PC-9 (cell line): ENCODE results near the gene ITGB8. TPM values are rescaled to one million over a fixed set of nuclear protein-coding genes. Genes with fewer than 3 reads are reported as not detected.

Experiments
- BruUV-seq: library from RNA; stranded (reverse); fragments of 400-500 nt; replicated peaks from 2 replicates; lab custom pipeline; 2021; lab: Mats Ljungman, UMichigan
- CTCF ChIA-PET: fragments of 300-600 bp; sonication (Branson Sonifier 250); formaldehyde crosslinking; loops from one replicate; lab custom pipeline; 2022; ENCODE audit warnings: antibody characterized with exemption; lab: Charles Lee
- POLR2A ChIA-PET: fragments of 300-600 bp; sonication (Branson Sonifier 250); formaldehyde crosslinking; loops from one replicate; lab custom pipeline; 2022; ENCODE audit warnings: antibody characterized with exemption; ENCODE audit not compliant: unreplicated experiment; lab: Charles Lee
- DNase-seq, 2 experiments: peaks; one replicate each; pipeline versions ENCODE4 v3.0.0 to v3.0.0-alpha.2; 2015 to 2022; ENCODE audit warnings: mixed read lengths in 1 of 2
- H2AFZ ChIP-seq: fragments of 200-600 bp; sonication (generic); 2 replicates; pipeline ENCODE4 v1.8.1; 2017; ENCODE audit warnings: antibody characterized with exemption
- H3F3A ChIP-seq: fragments of 200-600 bp; sonication (generic); 2 replicates; pipeline ENCODE4 v1.8.1; 2017; ENCODE audit warnings: antibody characterized with exemption, mild to moderate bottlenecking, low read depth; ENCODE audit not compliant: insufficient read depth
- H3K27ac ChIP-seq: fragments of 200-600 bp; sonication (generic); 2 replicates; pipeline ENCODE4 v1.6.1; 2016; ENCODE audit warnings: mixed run types
- H3K27me3 ChIP-seq: fragments of 200-600 bp; sonication (generic); 2 replicates; pipeline ENCODE4 v1.6.1; 2016; ENCODE audit warnings: low read depth, mixed run types; ENCODE audit not compliant: insufficient read depth
- H3K36me3 ChIP-seq: fragments of 200-600 bp; sonication (generic); 2 replicates; pipeline ENCODE4 v1.6.1; 2016; ENCODE audit warnings: low read depth, mixed run types
- H3K4me1 ChIP-seq: fragments of 200-600 bp; sonication (generic); replicated peaks from 2 replicates; pipeline ENCODE4 v1.6.1; 2016; ENCODE audit warnings: mixed run types; ENCODE audit not compliant: insufficient read depth
- H3K4me2 ChIP-seq: fragments of 200-600 bp; sonication (generic); 2 replicates; pipeline ENCODE4 v1.6.1; 2017; ENCODE audit warnings: mixed run types
- H3K4me3 ChIP-seq: fragments of 200-600 bp; sonication (generic); 2 replicates; pipeline ENCODE4 v1.6.1; 2016; ENCODE audit warnings: mixed run types
- H3K79me2 ChIP-seq: fragments of 200-600 bp; sonication (generic); 2 replicates; pipeline ENCODE4 v1.6.1; 2017; ENCODE audit warnings: low read depth, mixed run types
- H3K9me2 ChIP-seq: fragments of 200-600 bp; sonication (generic); 2 replicates; pipeline ENCODE4 v1.8.1; 2017; ENCODE audit warnings: mild to moderate bottlenecking; ENCODE audit not compliant: insufficient read depth
- H3K9me3 ChIP-seq: fragments of 200-600 bp; sonication (generic); 2 replicates; pipeline ENCODE4 v1.8.1; 2016; ENCODE audit warnings: low read depth; ENCODE audit not compliant: insufficient read depth
- H4K20me1 ChIP-seq: fragments of 200-600 bp; sonication (generic); 2 replicates; pipeline ENCODE4 v1.8.1; 2017; ENCODE audit not compliant: insufficient read depth
- EZH2 ChIP-seq: fragments of 200-600 bp; sonication (generic); IDR thresholded peaks from 2 replicates; pipeline ENCODE4 v1.8.0; 2017; ENCODE audit warnings: antibody characterized with exemption, low read depth
- intact Hi-C: fragments of 100-400 bp; cut with micrococcal nuclease; formaldehyde crosslinking; loops from one replicate; pipeline ENCODE4 v1.10.0; 2022; ENCODE audit not compliant: unreplicated experiment
- total RNA-seq: library from RNA; stranded (reverse); gene quantifications from 2 replicates; pipeline ENCODE4 v1.2.3, GENCODE V29; 2021
- TF ChIP-seq, protein P1 (sequence below): fragments of 200-600 bp; sonication (generic); conservative IDR thresholded peaks from 2 replicates; pipeline ENCODE4 v1.6.1; 2017; ENCODE audit warnings: mixed run types, antibody characterized with exemption, mild to moderate bottlenecking, moderate library complexity

ITGB8 gene
- total RNA-seq, 1 experiment from 2014 or later, result 20.1 TPM

DNA sequence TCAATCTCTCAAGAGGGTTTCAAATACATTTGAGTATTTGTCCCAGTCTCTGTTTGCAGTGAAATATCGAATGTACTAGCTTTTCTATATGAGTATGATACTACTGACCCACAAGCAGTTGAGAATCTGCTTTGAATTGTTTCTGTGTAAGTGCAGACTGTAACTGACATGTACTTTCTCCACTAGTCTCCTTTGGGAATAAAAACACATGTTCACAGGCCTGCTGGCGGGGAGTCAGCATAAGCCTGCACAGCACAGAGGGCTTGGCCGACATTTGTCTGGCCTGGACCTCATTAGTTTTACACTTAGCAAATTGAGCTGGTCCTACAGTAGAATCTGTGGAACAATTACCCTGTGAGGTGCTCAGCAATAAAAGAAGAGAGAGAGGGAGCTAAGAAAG lies 72.6 kb downstream of the ITGB8 start:
- Histone ChIP-seq H3K27ac (no peak overlapping the region), H3K4me1 (peaks cover 19% of the 10 kb centered on the region), H3K9me2 (no peaks in the 10 kb centered on the region), H3K27me3 (no peaks in the 10 kb centered on the region), H3K4me2 (no peak overlapping the region), H3K79me2 (no peaks in the 10 kb centered on the region), H3K4me3 (no peak overlapping the region), H3F3A (peaks cover 19% of the 10 kb centered on the region), H2AFZ (no peak overlapping the region), H3K36me3 (no peaks in the 10 kb centered on the region), H4K20me1 (no peaks in the 10 kb centered on the region), H3K9me3 (no peaks in the 10 kb centered on the region)
- intact Hi-C loops, result no loop called here
- ChIA-PET POLR2A (no interaction called here), CTCF (interaction anchor here (0.7 kb wide), 1 partner anchor 234 kb away, joined by 3 read pairs; no protein-coding TSS in a partner anchor)
- TF ChIP-seq, protein P1, sequence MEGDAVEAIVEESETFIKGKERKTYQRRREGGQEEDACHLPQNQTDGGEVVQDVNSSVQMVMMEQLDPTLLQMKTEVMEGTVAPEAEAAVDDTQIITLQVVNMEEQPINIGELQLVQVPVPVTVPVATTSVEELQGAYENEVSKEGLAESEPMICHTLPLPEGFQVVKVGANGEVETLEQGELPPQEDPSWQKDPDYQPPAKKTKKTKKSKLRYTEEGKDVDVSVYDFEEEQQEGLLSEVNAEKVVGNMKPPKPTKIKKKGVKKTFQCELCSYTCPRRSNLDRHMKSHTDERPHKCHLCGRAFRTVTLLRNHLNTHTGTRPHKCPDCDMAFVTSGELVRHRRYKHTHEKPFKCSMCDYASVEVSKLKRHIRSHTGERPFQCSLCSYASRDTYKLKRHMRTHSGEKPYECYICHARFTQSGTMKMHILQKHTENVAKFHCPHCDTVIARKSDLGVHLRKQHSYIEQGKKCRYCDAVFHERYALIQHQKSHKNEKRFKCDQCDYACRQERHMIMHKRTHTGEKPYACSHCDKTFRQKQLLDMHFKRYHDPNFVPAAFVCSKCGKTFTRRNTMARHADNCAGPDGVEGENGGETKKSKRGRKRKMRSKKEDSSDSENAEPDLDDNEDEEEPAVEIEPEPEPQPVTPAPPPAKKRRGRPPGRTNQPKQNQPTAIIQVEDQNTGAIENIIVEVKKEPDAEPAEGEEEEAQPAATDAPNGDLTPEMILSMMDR, result no peak
- no peak for TF ChIP-seq EZH2
- no peak for DNase-seq
- BruUV-seq, result no TSS peak

DNA sequence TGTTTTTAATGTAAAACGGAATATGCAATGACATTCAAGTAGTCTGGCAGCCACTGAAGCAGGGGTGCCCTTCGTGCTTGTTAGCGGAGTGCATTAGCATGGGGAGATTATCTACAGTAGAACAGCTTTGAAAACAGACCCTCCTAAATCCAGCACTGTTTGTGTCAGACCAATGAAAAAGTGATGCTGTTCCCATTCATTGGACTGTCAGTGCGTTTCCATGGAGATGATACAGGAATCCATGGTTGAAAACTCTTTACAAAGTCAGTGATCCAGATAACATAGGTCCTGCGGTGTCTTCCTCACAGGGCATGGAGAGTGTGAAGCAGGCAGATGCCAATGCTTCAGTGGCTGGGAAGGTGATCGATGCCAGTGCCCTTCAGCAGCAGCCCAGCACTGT lies 73.6 kb downstream of the ITGB8 start:
- intact Hi-C loops, result no loop called here
- CTCF ChIA-PET, result interaction anchor here (0.7 kb wide), 1 partner anchor 656 kb away, joined by 4 read pairs; no protein-coding TSS in a partner anchor
- POLR2A ChIA-PET, result no interaction called here

DNA sequence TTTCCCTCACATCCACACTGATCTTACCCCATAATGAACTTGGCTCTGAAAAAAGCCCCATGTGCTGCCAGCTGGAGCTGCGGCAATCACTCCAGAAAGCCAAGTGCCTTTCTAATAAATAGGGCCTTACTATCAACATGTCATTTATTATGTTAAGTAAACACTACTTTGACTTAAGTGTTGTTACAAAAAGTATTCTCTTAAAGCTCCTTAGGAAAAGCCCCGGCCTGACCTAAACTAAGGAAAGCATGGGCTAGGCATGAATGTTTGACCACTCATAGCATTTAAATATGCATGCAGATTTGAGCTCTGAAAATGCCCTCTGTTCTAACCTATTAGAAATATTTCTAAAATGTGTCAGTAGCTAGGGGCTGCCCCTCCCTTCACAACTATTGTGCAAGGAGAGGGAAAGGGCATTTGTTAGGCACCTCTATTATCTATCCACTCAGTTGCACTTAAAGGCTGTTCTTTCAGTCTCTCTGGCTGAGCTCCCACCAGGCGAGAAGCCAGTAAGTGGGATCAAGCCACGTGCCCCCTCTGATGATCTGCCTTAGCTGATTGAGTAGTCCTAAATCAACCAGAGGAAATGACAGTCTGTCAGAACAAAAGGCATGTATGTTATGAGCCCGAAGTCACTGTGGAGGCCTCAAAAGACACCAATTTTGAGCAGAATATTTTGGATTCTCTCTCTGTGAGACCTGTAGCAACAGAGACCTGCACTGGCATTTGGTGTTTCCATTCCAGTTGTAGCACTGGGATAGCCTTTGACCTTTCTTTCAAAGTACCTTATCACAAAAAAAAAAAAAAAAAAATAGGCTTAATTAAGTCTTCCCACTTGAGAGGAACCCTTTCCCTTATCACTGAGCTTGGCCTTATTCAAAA lies 77.1 kb downstream of the ITGB8 start:
- Histone ChIP-seq H3K79me2 (no peaks in the 10 kb centered on the region), H4K20me1 (no peaks in the 10 kb centered on the region), H3K4me1 (peaks cover 30% of the 10 kb centered on the region), H3K4me2 (peak overlapping the region; percentile 56), H3K4me3 (no peak overlapping the region; the same call in 1 of the 2 replicates), H3K27me3 (no peaks in the 10 kb centered on the region), H3K27ac (peak overlapping the region; percentile 72), H3F3A (peaks cover 25% of the 10 kb centered on the region), H2AFZ (peak overlapping the region; percentile 59), H3K9me3 (peaks cover 5% of the 10 kb centered on the region; the same call in 1 of the 2 replicates), H3K9me2 (no peaks in the 10 kb centered on the region; the same call in 1 of the 2 replicates), H3K36me3 (no peaks in the 10 kb centered on the region)
- intact Hi-C loops, result loop anchor here (1.0 to 5.0 kb wide), 4 partner anchors 55 to 661 kb away; partner anchors contain the start of gene MACC1
- CTCF ChIA-PET, result interaction anchor here (0.5 to 1.3 kb wide), 5 partner anchors 42 to 694 kb away, joined by 3 to 8 read pairs (median 3); no protein-coding TSS in a partner anchor
- TF ChIP-seq, protein P1, result no peak
- TF ChIP-seq EZH2, result no peak
- peak; percentile 59 to 91 for DNase-seq
- BruUV-seq, result no TSS peak
- POLR2A ChIA-PET, result interaction anchor here (0.5 to 1.1 kb wide), 5 partner anchors 77 to 649 kb away, joined by 5 to 10 read pairs (median 6); no protein-coding TSS in a partner anchor

More for the DNA sequence above, 73.6 kb downstream of the ITGB8 start:
- Histone ChIP-seq H3K9me3 (peaks cover 4% of the 10 kb centered on the region; the same call in 1 of the 2 replicates), H3K4me2 (no peak overlapping the region), H3K79me2 (no peaks in the 10 kb centered on the region), H3F3A (peaks cover 25% of the 10 kb centered on the region), H4K20me1 (no peaks in the 10 kb centered on the region), H3K27me3 (no peaks in the 10 kb centered on the region), H2AFZ (no peak overlapping the region), H3K4me1 (peaks cover 29% of the 10 kb centered on the region), H3K27ac (no peak overlapping the region), H3K9me2 (no peaks in the 10 kb centered on the region), H3K4me3 (no peak overlapping the region), H3K36me3 (no peaks in the 10 kb centered on the region)
- no TSS peak for BruUV-seq
- DNase-seq, result no peak
- TF ChIP-seq, protein P1, result no peak
